ENCODE results near the gene PRSS53.
"Not testable (repeated sequence)": the region's sequence is repeated elsewhere in the genome, so short reads cannot be mapped to it uniquely, and the experiment has no call there.

The PRSS53 gene

GRCh38 chr16:31107465-31107867 lies 18.7 kb upstream of the PRSS53 start:
- H3K4me2 ChIP-seq (ENCODE audit: low read depth, low read length): peak overlapping the region; percentile 97
- 0 out of 2 replicates have a peak, but pooled peaks cover 11% of the 10 kb centered on the region for H3K4me1 ChIP-seq (ENCODE audit: low read length)
- peak overlapping the region; percentile 98; the same call in 1 of the 2 replicates for H3K4me3 ChIP-seq (ENCODE audit: low read length)
- no peaks in the 10 kb centered on the region for H3K36me3 ChIP-seq (replicated peaks; ENCODE audit: insufficient read depth, low read length)
- peaks cover 17% of the 10 kb centered on the region for H3F3A ChIP-seq (ENCODE audit: insufficient read depth, low read length)
- H3K9me2 ChIP-seq (replicated peaks; ENCODE audit: insufficient read depth, low read length): no peaks in the 10 kb centered on the region
- no peaks in the 10 kb centered on the region for H3K9me3 ChIP-seq (replicated peaks; ENCODE audit: insufficient read depth, low read length)
- peak overlapping the region; percentile 84 for H2AFZ ChIP-seq (ENCODE audit: low read length)
- H3K27me3 ChIP-seq (replicated peaks; ENCODE audit: insufficient read depth, low read length): no peaks in the 10 kb centered on the region
- peak overlapping the region; percentile 76; the same call in 1 of the 2 replicates for H3K27ac ChIP-seq (ENCODE audit: low read length)
- DNase-seq: peak; percentile 76
- peaks cover 19% of the 10 kb centered on the region for H3K79me2 ChIP-seq (ENCODE audit: low read length)
- H4K20me1 ChIP-seq (ENCODE audit: insufficient read depth, low read length): no peaks in the 10 kb centered on the region
- TF ChIP-seq EZH2 (optimal IDR thresholded peaks at IDR 0.05; ENCODE audit: low read depth, low read length): no peak
- no peak for TF ChIP-seq CTCF (IDR thresholded peaks at IDR 0.05; ENCODE audit: low read length)
- TF ChIP-seq EZH2phosphoT487 (IDR thresholded peaks at IDR 0.05; ENCODE audit: low read length): no peak
- H3K9ac ChIP-seq (ENCODE audit: low read length): no peak overlapping the region; the same call in 1 of the 2 replicates

GRCh38 chr16:31106509-31107464 lies 18.0 kb upstream of the PRSS53 start:
- H4K20me1 ChIP-seq (ENCODE audit: insufficient read depth, low read length): no peaks in the 10 kb centered on the region
- no peaks in the 10 kb centered on the region for H3K27me3 ChIP-seq (replicated peaks; ENCODE audit: insufficient read depth, low read length)
- H3K4me2 ChIP-seq (ENCODE audit: low read depth, low read length): peak overlapping the region; percentile 97; the same call in 1 of the 2 replicates
- peaks cover 19% of the 10 kb centered on the region for H3K79me2 ChIP-seq (ENCODE audit: low read length)
- H2AFZ ChIP-seq (ENCODE audit: low read length): 0 out of 2 replicates have a peak overlapping the region, but pooled peaks have one; percentile 84
- 0 out of 2 replicates have a peak, but pooled peaks cover 11% of the 10 kb centered on the region for H3K4me1 ChIP-seq (ENCODE audit: low read length)
- no peaks in the 10 kb centered on the region for H3K9me3 ChIP-seq (replicated peaks; ENCODE audit: insufficient read depth, low read length)
- peak overlapping the region; percentile 76; the same call in 1 of the 2 replicates for H3K27ac ChIP-seq (ENCODE audit: low read length)
- H3F3A ChIP-seq (ENCODE audit: insufficient read depth, low read length): peaks cover 17% of the 10 kb centered on the region
- DNase-seq: no peak
- no peaks in the 10 kb centered on the region for H3K9me2 ChIP-seq (replicated peaks; ENCODE audit: insufficient read depth, low read length)
- TF ChIP-seq CTCF (IDR thresholded peaks at IDR 0.05; ENCODE audit: low read length) (no peak), EZH2phosphoT487 (IDR thresholded peaks at IDR 0.05; ENCODE audit: low read length) (no peak), EZH2 (optimal IDR thresholded peaks at IDR 0.05; ENCODE audit: low read depth, low read length) (no peak)
- H3K4me3 ChIP-seq (ENCODE audit: low read length): 0 out of 2 replicates have a peak overlapping the region, but pooled peaks have one; percentile 10
- no peak overlapping the region for H3K9ac ChIP-seq (ENCODE audit: low read length)
- H3K36me3 ChIP-seq (replicated peaks; ENCODE audit: insufficient read depth, low read length): no peaks in the 10 kb centered on the region

- H3K27me3 ChIP-seq (replicated peaks; ENCODE audit: insufficient read depth, low read length): peaks cover 6% of the 10 kb centered on the region
- H3K4me1 ChIP-seq (ENCODE audit: low read length): 0 out of 2 replicates have a peak, but pooled peaks cover 11% of the 10 kb centered on the region
- no peaks in the 10 kb centered on the region for H3K9me3 ChIP-seq (replicated peaks; ENCODE audit: insufficient read depth, low read length)
- H3K79me2 ChIP-seq (ENCODE audit: low read length): peaks cover 19% of the 10 kb centered on the region
- H3K9me2 ChIP-seq (replicated peaks; ENCODE audit: insufficient read depth, low read length): no peaks in the 10 kb centered on the region
- H3K36me3 ChIP-seq (replicated peaks; ENCODE audit: insufficient read depth, low read length): no peaks in the 10 kb centered on the region
- no peaks in the 10 kb centered on the region for H4K20me1 ChIP-seq (ENCODE audit: insufficient read depth, low read length)
- peak overlapping the region; percentile 44 for H3K4me2 ChIP-seq (ENCODE audit: low read depth, low read length)
- H3F3A ChIP-seq (ENCODE audit: insufficient read depth, low read length): peaks cover 17% of the 10 kb centered on the region
- TF ChIP-seq EZH2 (optimal IDR thresholded peaks at IDR 0.05; ENCODE audit: low read depth, low read length): no peak
- TF ChIP-seq EZH2phosphoT487 (IDR thresholded peaks at IDR 0.05; ENCODE audit: low read length): no peak
- TF ChIP-seq CTCF (IDR thresholded peaks at IDR 0.05; ENCODE audit: low read length): peak; percentile 62
- no peak overlapping the region for H3K9ac ChIP-seq (ENCODE audit: low read length)
- no peak overlapping the region for H3K4me3 ChIP-seq (ENCODE audit: low read length)
- H2AFZ ChIP-seq (ENCODE audit: low read length): peak overlapping the region; percentile 76
- H3K27ac ChIP-seq (ENCODE audit: low read length): no peak overlapping the region
- peak; percentile 67 for DNase-seq
Measured at GRCh38 chr16:31105677-31106213, 17.0 kb upstream of the PRSS53 start.

- H3K4me2 ChIP-seq (ENCODE audit: low read depth, low read length); DNase-seq: not testable (repeated sequence)
Measured at GRCh38 chr16:31100876-31101641, 12.3 kb upstream of the PRSS53 start.

More at GRCh38 chr16:31100876-31101641, 12.3 kb upstream of the PRSS53 start:
- H3K9ac ChIP-seq (ENCODE audit: low read length); H3K4me1 ChIP-seq (ENCODE audit: low read length); H3F3A ChIP-seq (ENCODE audit: insufficient read depth, low read length); H4K20me1 ChIP-seq (ENCODE audit: insufficient read depth, low read length); H2AFZ ChIP-seq (ENCODE audit: low read length); H3K36me3 ChIP-seq (replicated peaks; ENCODE audit: insufficient read depth, low read length); H3K9me3 ChIP-seq (replicated peaks; ENCODE audit: insufficient read depth, low read length); H3K27ac ChIP-seq (ENCODE audit: low read length); H3K79me2 ChIP-seq (ENCODE audit: low read length); H3K4me3 ChIP-seq (ENCODE audit: low read length); H3K9me2 ChIP-seq (replicated peaks; ENCODE audit: insufficient read depth, low read length): not testable (repeated sequence)
- peaks cover 32% of the 10 kb centered on the region for H3K27me3 ChIP-seq (replicated peaks; ENCODE audit: insufficient read depth, low read length)
